Smooth muscle cell (in vitro differentiated cells): ENCODE results near the gene NUP98. TPM values are rescaled to one million over a fixed set of nuclear protein-coding genes. Genes with fewer than 3 reads are reported as not detected.

Source experiments
- DNase-seq: peaks from one replicate; lab custom pipeline; 2025; ENCODE audit not compliant: unreplicated experiment; lab: John Stamatoyannopoulos, UW
- H2AFZ ChIP-seq: fragments of 200-600 bp; sonication (generic); 2 replicates; pipeline ENCODE4 v1.6.0; 2016; ENCODE audit warnings: antibody characterized with exemption, low read depth, mild to moderate bottlenecking
- H3F3A ChIP-seq: fragments of 200-600 bp; sonication (generic); 2 replicates; pipeline ENCODE4 v1.6.0; 2017; ENCODE audit warnings: antibody characterized with exemption, low read depth
- H3K27ac ChIP-seq: fragments of 200-600 bp; sonication (generic); 2 replicates; pipeline ENCODE4 v1.5.1; 2016; ENCODE audit warnings: low read depth, mild to moderate bottlenecking
- H3K27me3 ChIP-seq: fragments of 200-600 bp; sonication (generic); 2 replicates; pipeline ENCODE4 v1.6.1; 2016; ENCODE audit warnings: low read depth, mild to moderate bottlenecking
- H3K36me3 ChIP-seq: fragments of 200-600 bp; sonication (generic); 2 replicates; pipeline ENCODE4 v1.5.1; 2016; ENCODE audit warnings: low read depth
- H3K4me1 ChIP-seq: fragments of 200-600 bp; sonication (generic); 2 replicates; pipeline ENCODE4 v1.5.1; 2016; ENCODE audit warnings: low read depth
- H3K4me2 ChIP-seq: fragments of 200-600 bp; sonication (generic); 2 replicates; pipeline ENCODE4 v1.6.0; 2016; ENCODE audit warnings: mild to moderate bottlenecking
- H3K4me3 ChIP-seq: fragments of 200-600 bp; sonication (generic); 2 replicates; pipeline ENCODE4 v1.5.1; 2016; ENCODE audit warnings: mild to moderate bottlenecking
- H3K79me2 ChIP-seq: fragments of 200-600 bp; sonication (generic); 2 replicates; pipeline ENCODE4 v1.6.0; 2016; ENCODE audit warnings: low read depth, mild to moderate bottlenecking
- H3K9ac ChIP-seq: fragments of 200-600 bp; sonication (generic); 2 replicates; pipeline ENCODE4 v1.6.0; 2016; ENCODE audit warnings: low read depth
- H3K9me3 ChIP-seq: fragments of 200-600 bp; sonication (generic); replicated peaks from 2 replicates; pipeline ENCODE4 v1.5.1; 2016; ENCODE audit warnings: low read depth
- H4K20me1 ChIP-seq: fragments of 200-600 bp; sonication (generic); 2 replicates; pipeline ENCODE4 v1.6.0; 2016; ENCODE audit warnings: low read depth
- WGBS: methylation state at CpG from one replicate; pipeline ENCODE4 v1.1.7; 2016; ENCODE audit warnings: low lambda C conversion rate; 5-methylcytosine and 5-hydroxymethylcytosine counted together
- polyA plus RNA-seq: library from polyadenylated mRNA; unstranded; fragments of >200 nt; fragmentation: Nextera tagmentation; extraction: Ambion mirVana; gene quantifications from 2 replicates; pipeline ENCODE4 v1.2.1, GENCODE V29; 2016
- total RNA-seq: library from RNA; depleted of rRNA; stranded (reverse); fragments of >200 nt; gene quantifications from 2 replicates; pipeline ENCODE4 v1.2.3, GENCODE V29; 2014
- TF ChIP-seq, protein P1 (sequence below): fragments of 200-600 bp; sonication (generic); IDR thresholded peaks from 2 replicates; pipeline ENCODE4 v1.5.1; 2017; ENCODE audit warnings: borderline replicate concordance, mild to moderate bottlenecking, antibody characterized with exemption; ENCODE audit not compliant: insufficient read depth, poor library complexity, severe bottlenecking

NUP98 gene
- total and polyA plus RNA-seq, 2 experiments from 2014 or later, result 19.6 to 84.0 TPM

DNA sequence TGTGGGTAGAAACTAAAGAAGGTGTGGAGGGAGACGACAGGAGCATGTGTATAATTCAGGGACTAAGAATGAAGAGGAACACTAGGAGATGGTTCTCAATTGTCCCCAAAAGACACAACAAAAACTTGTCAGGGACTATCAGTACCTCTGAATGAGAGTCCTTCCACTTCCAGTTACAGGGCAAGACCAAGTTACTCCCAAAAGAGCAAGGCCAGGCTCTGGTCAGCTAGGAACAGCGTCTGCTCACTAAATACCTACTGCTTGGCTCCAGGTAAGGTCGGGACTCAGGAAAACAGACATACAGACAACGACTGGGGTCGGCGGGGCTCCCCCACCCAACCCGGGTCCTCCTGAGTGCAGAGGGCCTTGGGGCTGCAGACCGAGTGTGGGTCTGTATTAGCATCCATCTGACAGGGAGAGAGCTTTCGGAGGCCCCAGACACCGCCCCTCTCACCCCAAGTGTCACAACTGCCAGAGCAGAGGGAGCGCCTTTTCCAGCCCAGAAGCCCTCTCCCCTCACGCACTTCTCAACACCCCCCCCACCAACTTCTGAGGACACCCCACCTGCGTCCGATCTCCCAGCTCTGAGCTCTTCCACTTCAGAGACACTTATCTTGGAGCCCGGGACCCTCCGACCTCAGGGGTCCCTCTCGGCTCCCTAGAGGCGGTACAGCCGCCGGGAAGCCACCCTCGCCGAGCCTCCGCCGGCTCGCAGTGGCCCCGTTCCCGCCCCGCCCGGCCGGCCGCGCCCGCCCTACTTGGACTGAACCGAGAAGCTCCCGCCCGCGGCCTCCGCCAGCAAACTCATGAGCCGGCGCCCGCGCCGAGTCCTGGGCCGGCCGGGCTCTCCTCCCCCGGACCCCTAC lies 42.9 kb upstream of the NUP98 start:
- Histone ChIP-seq H4K20me1 (peaks cover 50% of the 10 kb centered on the region), H3K4me1 (peaks cover 11% of the 10 kb centered on the region), H3K27ac (peak overlapping the region; percentile 56), H3K79me2 (peaks cover 54% of the 10 kb centered on the region), H2AFZ (peak overlapping the region; percentile 79), H3K27me3 (no peaks in the 10 kb centered on the region), H3K4me3 (peak overlapping the region; percentile 99), H3K4me2 (peak overlapping the region; percentile 84), H3K36me3 (no peaks in the 10 kb centered on the region), H3F3A (peaks cover 4% of the 10 kb centered on the region), H3K9ac (peak overlapping the region; percentile 82), H3K9me3 (no peaks in the 10 kb centered on the region)
- TF ChIP-seq, protein P1, sequence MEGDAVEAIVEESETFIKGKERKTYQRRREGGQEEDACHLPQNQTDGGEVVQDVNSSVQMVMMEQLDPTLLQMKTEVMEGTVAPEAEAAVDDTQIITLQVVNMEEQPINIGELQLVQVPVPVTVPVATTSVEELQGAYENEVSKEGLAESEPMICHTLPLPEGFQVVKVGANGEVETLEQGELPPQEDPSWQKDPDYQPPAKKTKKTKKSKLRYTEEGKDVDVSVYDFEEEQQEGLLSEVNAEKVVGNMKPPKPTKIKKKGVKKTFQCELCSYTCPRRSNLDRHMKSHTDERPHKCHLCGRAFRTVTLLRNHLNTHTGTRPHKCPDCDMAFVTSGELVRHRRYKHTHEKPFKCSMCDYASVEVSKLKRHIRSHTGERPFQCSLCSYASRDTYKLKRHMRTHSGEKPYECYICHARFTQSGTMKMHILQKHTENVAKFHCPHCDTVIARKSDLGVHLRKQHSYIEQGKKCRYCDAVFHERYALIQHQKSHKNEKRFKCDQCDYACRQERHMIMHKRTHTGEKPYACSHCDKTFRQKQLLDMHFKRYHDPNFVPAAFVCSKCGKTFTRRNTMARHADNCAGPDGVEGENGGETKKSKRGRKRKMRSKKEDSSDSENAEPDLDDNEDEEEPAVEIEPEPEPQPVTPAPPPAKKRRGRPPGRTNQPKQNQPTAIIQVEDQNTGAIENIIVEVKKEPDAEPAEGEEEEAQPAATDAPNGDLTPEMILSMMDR, result no peak
- DNase-seq, result peak; percentile 76
- 8% methylated on average over 20 of the region's 46 CpGs for WGBS

DNA sequence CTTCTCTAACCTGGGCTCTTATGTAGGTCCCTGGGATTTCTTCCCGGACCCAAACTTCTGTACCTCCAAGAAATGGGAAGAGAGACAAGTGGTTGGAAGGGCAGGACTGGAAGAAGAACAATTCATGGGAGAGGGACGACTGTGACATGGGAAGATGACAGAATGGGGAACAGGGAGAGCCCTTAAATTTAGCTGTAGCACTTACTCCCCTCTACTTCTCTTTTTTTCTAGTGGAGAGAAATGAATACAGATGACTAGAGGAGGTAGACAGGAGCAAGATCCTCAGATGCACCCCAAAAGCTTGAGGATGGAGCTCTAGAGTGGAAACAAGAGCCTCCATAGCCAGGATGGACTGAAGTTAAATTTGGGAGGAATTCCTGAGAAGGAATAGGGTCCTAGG lies 41.1 kb upstream of the NUP98 start:
- H4K20me1 ChIP-seq, result peaks cover 68% of the 10 kb centered on the region
- no peaks in the 10 kb centered on the region for H3K27me3 ChIP-seq
- no peak overlapping the region for H3K4me3 ChIP-seq
- H3F3A ChIP-seq, result peaks cover 8% of the 10 kb centered on the region
- 94% methylated on average over 2 of the region's 2 CpGs for WGBS
- H2AFZ ChIP-seq, result no peak overlapping the region
- H3K79me2 ChIP-seq, result peaks cover 71% of the 10 kb centered on the region
- H3K27ac ChIP-seq, result no peak overlapping the region
- H3K36me3 ChIP-seq, result no peaks in the 10 kb centered on the region
- no peaks in the 10 kb centered on the region for H3K9me3 ChIP-seq
- no peak for DNase-seq
- TF ChIP-seq, protein P1, result no peak
- H3K9ac ChIP-seq, result no peak overlapping the region
- peaks cover 14% of the 10 kb centered on the region for H3K4me1 ChIP-seq
- H3K4me2 ChIP-seq, result peak overlapping the region; percentile 84

DNA sequence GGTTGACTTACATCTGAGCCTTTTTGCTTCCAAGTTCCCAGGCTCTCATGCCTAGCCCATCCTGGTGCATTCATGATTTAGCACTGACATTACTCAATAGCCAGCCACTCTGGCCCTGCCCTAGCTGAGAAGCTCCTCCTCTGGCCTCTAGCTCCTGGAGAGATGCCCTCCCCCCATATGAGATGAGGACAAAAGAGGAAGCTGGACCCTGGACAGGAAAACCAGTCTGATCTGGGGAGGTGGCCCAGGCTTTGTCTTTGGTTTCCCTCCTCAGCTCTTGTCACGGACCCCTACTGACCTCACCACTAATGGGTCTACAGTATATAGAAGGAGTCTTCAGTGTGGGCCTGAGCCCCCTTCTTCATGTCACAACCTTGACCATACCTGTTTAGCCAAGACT lies 40.4 kb upstream of the NUP98 start:
- no peak overlapping the region for H3K9ac ChIP-seq
- no peak overlapping the region for H3K4me3 ChIP-seq
- no peaks in the 10 kb centered on the region for H3K27me3 ChIP-seq
- peaks cover 78% of the 10 kb centered on the region for H3K79me2 ChIP-seq
- H3K36me3 ChIP-seq, result no peaks in the 10 kb centered on the region
- peaks cover 14% of the 10 kb centered on the region for H3K4me1 ChIP-seq
- no peak for DNase-seq
- H4K20me1 ChIP-seq, result peaks cover 75% of the 10 kb centered on the region
- H3K9me3 ChIP-seq, result no peaks in the 10 kb centered on the region
- no peak overlapping the region for H3K4me2 ChIP-seq
- peaks cover 10% of the 10 kb centered on the region for H3F3A ChIP-seq
- 88% methylated on average over 1 of the region's 1 CpG for WGBS
- no peak overlapping the region for H3K27ac ChIP-seq
- TF ChIP-seq, protein P1, result no peak
- no peak overlapping the region for H2AFZ ChIP-seq
